Measurements from ENCODE around the gene IRF8. TPM values are rescaled to one million over a fixed set of nuclear protein-coding genes. Genes with fewer than 3 reads are reported as not detected.

The IRF8 gene
- under 1 TPM; 0.24 to 0.75 TPM for total RNA-seq
- 0.64 TPM for polyA plus RNA-seq (2013, experiment 1 of 2)
- polyA plus RNA-seq (2013, experiment 2 of 2) = 0.21 TPM
- long read RNA-seq, experiment 1 = 0 reads
- long read RNA-seq, experiment 2 = 0 reads
- long read RNA-seq, experiment 3, transcript IRF8-201 (9 exons, 3,030 nt) = major isoform, 5 of 6 reads
- long read RNA-seq, experiment 3, partial matches to known transcripts = 0 of 6 reads
- long read RNA-seq, experiment 3, other reads (novel, unspliced or antisense) = 0 of 6 reads
- long read RNA-seq, experiment 4 = 0 reads

GRCh38 chr16:85898521-85899442 is at the start of gene IRF8:
Gene IRF8, plus strand, starts transcription at chr16:85899162. Its CDS starts 3,854 bp downstream, at chr16:85903016.
- Mint-ChIP-seq H3K4me1 (peaks cover 4% of the 10 kb centered on the region), H3K27me3 (ENCODE audit: insufficient read depth) (peaks cover 78% of the 10 kb centered on the region), H3K36me3 (ENCODE audit: low read depth) (no peaks in the 10 kb centered on the region), H3K27ac (no peak within 1 kb of the TSS), H3K4me3 (peak within 1 kb of the TSS; percentile 52), H3K9me3 (no peaks in the 10 kb centered on the region)
- no peak for TF ChIP-seq CTCF (conservative IDR thresholded peaks at IDR 0.05)
- Histone ChIP-seq H3K36me3 (ENCODE audit: control insufficient read depth, insufficient read depth, low read length) (no peaks in the 10 kb centered on the region), H3K9ac (ENCODE audit: extremely low read depth, low read length, poor library complexity, severe bottlenecking) (peak within 1 kb of the TSS; percentile 15), H3K27ac (ENCODE audit: low read depth, low read length) (no peak within 1 kb of the TSS), H3K27me3 (ENCODE audit: control insufficient read depth, insufficient read depth, low read length, poor library complexity, severe bottlenecking) (peaks cover 89% of the 10 kb centered on the region), H3K4me3 (ENCODE audit: low read length) (peak within 1 kb of the TSS; percentile 80), H3K9me3 (ENCODE audit: control insufficient read depth, low read length) (no peaks in the 10 kb centered on the region), H3K4me1 (ENCODE audit: control insufficient read depth, insufficient read depth, low read length) (peaks cover 4% of the 10 kb centered on the region)
- DNase-seq = peak; percentile 89
- WGBS, 2 experiments (ENCODE audit: insufficient coverage in 1 of 2, insufficient read length in 1 of 2) = 3 to 4% methylated on average over 33 to 102 of the region's 102 CpGs

GRCh38 chr16:85849388-85849787 is 49.6 kb upstream of the IRF8 start:
- 92 to 93% methylated on average over 6 to 8 of the region's 8 CpGs for WGBS, 2 experiments (ENCODE audit: insufficient coverage in 1 of 2, insufficient read length in 1 of 2)
- no peak overlapping the region for H3K27ac Mint-ChIP-seq

More at GRCh38 chr16:85849388-85849787, 49.6 kb upstream of the IRF8 start:
- Histone ChIP-seq H3K4me1 (ENCODE audit: control insufficient read depth, insufficient read depth, low read length) (no peaks in the 10 kb centered on the region), H3K27me3 (ENCODE audit: control insufficient read depth, insufficient read depth, low read length, poor library complexity, severe bottlenecking) (no peaks in the 10 kb centered on the region), H3K4me3 (ENCODE audit: low read length) (no peak overlapping the region), H3K36me3 (ENCODE audit: control insufficient read depth, insufficient read depth, low read length) (no peaks in the 10 kb centered on the region), H3K9ac (ENCODE audit: extremely low read depth, low read length, poor library complexity, severe bottlenecking) (no peak overlapping the region), H3K27ac (ENCODE audit: low read depth, low read length) (no peak overlapping the region), H3K9me3 (ENCODE audit: control insufficient read depth, low read length) (no peaks in the 10 kb centered on the region)
- DNase-seq = no peak
- Mint-ChIP-seq H3K4me3 (no peak overlapping the region), H3K4me1 (peaks cover 4% of the 10 kb centered on the region), H3K36me3 (ENCODE audit: low read depth) (no peaks in the 10 kb centered on the region), H3K27me3 (ENCODE audit: insufficient read depth) (peaks cover 1% of the 10 kb centered on the region), H3K9me3 (no peaks in the 10 kb centered on the region)
- TF ChIP-seq CTCF (conservative IDR thresholded peaks at IDR 0.05) = no peak

Measured in endodermal cell (in vitro differentiated cells).